Muscle of leg (tissue), 11 donors: ENCODE data around the gene IL10. TPM values are rescaled to one million over a fixed set of nuclear protein-coding genes. Genes with fewer than 3 reads are reported as not detected.

Experiments used
- DNase-seq: peaks from one replicate; pipeline ENCODE4 v3.0.0; 2013
- H3K27ac ChIP-seq: one replicate; pipeline ENCODE4 v1.5.1; 2013; ENCODE audit warnings: mild to moderate bottlenecking, low read length, control low read depth
- H3K27me3 ChIP-seq: one replicate; pipeline ENCODE4 v1.6.1; 2013; ENCODE audit warnings: low read length; ENCODE audit not compliant: control insufficient read depth, insufficient read depth
- H3K36me3 ChIP-seq: one replicate; pipeline ENCODE4 v1.6.1; 2013; ENCODE audit warnings: low read length; ENCODE audit not compliant: control insufficient read depth, insufficient read depth
- H3K4me1 ChIP-seq: one replicate; pipeline ENCODE4 v1.6.1; 2013; ENCODE audit warnings: low read length; ENCODE audit not compliant: control insufficient read depth, insufficient read depth
- H3K4me3 ChIP-seq: one replicate; pipeline ENCODE4 v1.5.1; 2013; ENCODE audit warnings: low read length, control low read depth
- H3K9me3 ChIP-seq: replicated peaks from 2 replicates; pipeline ENCODE4 v1.6.1; 2013; ENCODE audit warnings: low read depth, low read length; ENCODE audit not compliant: control insufficient read depth
- WGBS: methylation state at CpG from one replicate; pipeline ENCODE4 v1.1.5; 2013; ENCODE audit warnings: missing lambda C conversion rate; ENCODE audit not compliant: insufficient coverage; 5-methylcytosine and 5-hydroxymethylcytosine counted together
- polyA plus RNA-seq, 8 donors: library from polyadenylated mRNA; unstranded; fragments of 120-200 nt; gene quantifications; one replicate each; pipeline versions ENCODE4 v1.2.1 to v1.2.3, GENCODE V29; 2013; ENCODE audit warnings: inconsistent platforms in 1 of 8, low replicate concordance in 1 of 8; ENCODE audit not compliant: insufficient read length in 8 of 8, insufficient read depth in 1 of 8
- total RNA-seq: library from RNA; stranded (reverse); fragments of 120-200 nt; gene quantifications from one replicate; pipeline ENCODE4 v1.2.4, GENCODE V29; 2013

IL10 gene
- total and polyA plus RNA-seq, 9 donors: 0.35 to 1.1 (median 0.53) TPM

DNA sequence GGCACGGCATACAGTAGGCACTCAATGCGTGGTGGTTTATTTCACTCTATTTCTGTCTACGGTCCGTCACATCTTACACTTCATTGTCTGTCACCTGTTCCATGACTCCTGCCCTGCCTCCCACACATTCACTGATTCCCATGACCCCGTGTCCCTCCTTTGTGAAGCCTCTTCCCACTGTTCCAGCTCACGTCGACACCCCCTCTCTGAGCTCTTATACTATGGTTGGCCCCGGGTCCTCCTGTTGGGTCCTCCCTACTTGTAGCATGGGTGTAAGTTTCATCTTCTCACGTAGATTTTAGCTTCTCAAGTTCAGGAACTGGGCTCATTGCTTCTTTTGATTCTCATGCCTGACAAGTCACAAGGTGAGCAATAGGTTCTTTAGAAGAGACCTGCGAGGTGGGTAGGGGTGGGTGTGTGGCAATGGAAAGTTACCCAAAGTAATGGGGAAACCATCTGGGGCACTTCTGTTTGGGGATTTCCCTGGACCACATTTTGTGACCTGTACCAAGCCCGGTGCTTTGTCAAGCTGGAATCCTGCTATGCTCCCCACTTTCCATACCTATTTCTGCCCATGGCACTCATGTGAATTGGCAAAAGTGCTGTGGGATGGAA is 22.1 kb upstream of the IL10 start:
- no peak overlapping the region for H3K27ac ChIP-seq
- no peak for DNase-seq
- no peaks in the 10 kb centered on the region for H3K9me3 ChIP-seq
- 85% methylated on average over 8 of the region's 11 CpGs for WGBS
- H3K4me1 ChIP-seq: no peaks in the 10 kb centered on the region
- no peaks in the 10 kb centered on the region for H3K36me3 ChIP-seq
- no peak overlapping the region for H3K4me3 ChIP-seq
- H3K27me3 ChIP-seq: no peaks in the 10 kb centered on the region

DNA sequence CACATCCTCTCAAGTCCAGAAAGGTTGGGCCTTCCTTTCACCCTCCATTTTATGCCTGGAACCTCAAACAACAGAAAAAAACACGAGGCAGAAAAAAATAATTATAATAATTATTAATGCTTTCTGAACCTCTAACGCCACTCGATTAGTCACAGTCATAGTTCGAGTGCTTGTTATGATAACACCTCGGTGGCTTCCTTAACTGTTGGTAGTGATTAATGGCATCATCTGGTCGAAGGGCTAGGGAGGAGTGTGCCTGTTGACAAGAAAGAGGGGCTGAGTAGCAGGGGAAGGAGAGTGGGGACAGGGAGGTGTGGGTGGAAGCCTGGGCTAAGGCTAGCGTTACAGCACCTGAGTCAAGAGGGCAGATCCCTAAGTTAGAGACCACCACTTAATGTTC is 21.3 kb upstream of the IL10 start:
- no peak for DNase-seq
- WGBS: 72% methylated on average over 5 of the region's 7 CpGs
- Histone ChIP-seq H3K4me1 (no peaks in the 10 kb centered on the region), H3K27ac (no peak overlapping the region), H3K27me3 (no peaks in the 10 kb centered on the region), H3K4me3 (no peak overlapping the region), H3K36me3 (no peaks in the 10 kb centered on the region), H3K9me3 (no peaks in the 10 kb centered on the region)

DNA sequence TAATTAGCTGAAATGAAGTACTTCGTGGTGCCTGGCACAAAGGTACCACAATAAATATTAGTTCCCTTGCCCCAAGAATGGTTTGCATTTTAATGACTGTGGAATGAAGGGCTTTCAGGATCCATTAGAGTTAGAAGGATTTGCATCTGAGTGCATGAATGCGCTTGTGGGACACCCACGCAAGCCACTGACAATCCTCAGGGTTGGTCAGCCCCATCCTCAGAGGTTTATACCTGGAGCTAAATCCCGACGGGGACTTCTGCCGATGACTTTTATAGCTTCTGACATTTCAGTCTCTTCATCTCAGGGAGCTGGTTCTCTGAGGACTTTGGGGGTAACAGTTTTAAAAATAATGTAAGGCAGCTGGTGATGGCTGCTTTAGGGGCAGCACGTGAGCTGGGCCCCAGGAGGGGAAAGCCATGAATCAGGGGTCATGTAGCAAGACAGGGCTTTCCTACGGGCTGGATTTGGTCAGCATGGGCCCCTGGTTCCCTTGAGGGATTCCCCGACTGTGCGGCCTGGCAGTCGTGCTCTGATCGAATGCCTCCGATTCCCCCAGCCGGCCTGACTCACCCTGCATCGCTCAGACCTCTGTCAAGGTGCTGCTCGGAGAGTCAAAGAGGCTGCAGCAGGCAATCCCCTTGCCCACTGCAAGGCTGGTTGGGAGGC is 20.8 kb upstream of the IL10 start:
- no peak for DNase-seq
- H3K4me1 ChIP-seq: no peaks in the 10 kb centered on the region
- no peaks in the 10 kb centered on the region for H3K36me3 ChIP-seq
- H3K4me3 ChIP-seq: no peak overlapping the region
- no peaks in the 10 kb centered on the region for H3K27me3 ChIP-seq
- H3K9me3 ChIP-seq: no peaks in the 10 kb centered on the region
- WGBS: 59% methylated on average over 12 of the region's 16 CpGs
- no peak overlapping the region for H3K27ac ChIP-seq

DNA sequence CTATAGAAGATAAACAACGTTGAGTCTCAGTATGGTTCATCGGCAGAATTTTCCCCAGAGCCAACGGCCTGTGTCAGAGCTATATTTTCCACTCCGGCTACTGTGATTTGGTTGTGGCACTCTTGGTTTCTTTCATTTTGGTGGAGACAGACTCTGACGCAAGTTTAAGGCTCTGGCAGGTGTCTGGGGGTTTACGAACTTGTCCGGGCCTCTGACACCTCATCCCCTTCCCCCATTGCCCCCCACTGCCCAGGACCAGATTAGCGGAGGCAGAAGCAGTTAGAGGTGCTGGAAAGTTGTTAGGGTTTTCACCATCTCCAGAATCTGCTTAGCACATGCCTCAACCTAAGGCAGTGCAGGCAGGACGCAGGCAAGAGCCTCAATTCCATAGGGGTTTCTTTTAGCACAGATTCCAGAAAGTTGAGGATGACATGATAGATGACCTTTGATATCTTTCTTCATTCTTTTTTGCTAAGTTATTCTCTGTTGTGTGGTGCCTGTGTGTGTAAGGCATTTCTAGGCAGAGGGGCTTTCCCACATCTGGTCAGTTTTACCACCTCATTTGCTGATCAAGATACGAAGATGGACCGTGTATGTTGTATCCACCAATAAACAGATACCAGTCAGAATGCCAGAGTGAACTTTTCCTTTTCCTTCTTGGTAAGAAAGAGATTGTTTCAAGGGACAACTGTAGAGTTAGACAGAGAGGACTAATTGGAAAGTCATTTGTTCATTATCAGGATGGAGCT is 18.4 kb upstream of the IL10 start:
- H3K9me3 ChIP-seq: no peaks in the 10 kb centered on the region
- H3K36me3 ChIP-seq: no peaks in the 10 kb centered on the region
- no peak for DNase-seq
- no peak overlapping the region for H3K4me3 ChIP-seq
- H3K27me3 ChIP-seq: peaks cover 3% of the 10 kb centered on the region
- H3K27ac ChIP-seq: no peak overlapping the region
- 90% methylated on average over 2 of the region's 11 CpGs for WGBS
- no peaks in the 10 kb centered on the region for H3K4me1 ChIP-seq

DNA sequence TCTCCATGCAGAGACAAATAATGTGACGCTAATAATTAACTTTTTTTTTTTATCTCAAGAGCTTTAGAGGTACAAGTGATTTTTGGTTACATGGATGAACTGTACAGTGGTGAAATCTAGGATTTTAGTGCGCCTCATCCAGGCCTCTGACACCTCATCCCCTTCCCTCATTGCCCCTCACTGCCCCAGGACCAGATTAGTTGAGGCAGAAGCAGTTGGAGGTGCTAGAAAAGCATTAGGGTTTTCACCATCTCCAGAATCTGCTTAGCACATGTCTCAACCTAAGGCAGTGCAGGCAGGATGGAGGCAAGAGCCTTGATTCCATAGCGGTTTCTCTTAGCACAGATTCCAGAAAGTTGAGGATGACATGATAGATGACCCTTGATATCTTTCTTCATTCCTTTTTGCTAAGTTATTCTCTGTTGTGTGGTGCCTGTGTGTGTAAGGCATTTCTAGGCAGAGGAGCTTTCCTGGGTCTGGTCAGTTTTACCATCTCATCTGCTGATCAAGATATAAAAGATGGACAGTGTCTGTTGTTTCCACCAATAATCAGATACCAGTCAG is 16.3 kb upstream of the IL10 start:
- WGBS: no CpG with 5 or more reads among the region's 3 CpGs

DNA sequence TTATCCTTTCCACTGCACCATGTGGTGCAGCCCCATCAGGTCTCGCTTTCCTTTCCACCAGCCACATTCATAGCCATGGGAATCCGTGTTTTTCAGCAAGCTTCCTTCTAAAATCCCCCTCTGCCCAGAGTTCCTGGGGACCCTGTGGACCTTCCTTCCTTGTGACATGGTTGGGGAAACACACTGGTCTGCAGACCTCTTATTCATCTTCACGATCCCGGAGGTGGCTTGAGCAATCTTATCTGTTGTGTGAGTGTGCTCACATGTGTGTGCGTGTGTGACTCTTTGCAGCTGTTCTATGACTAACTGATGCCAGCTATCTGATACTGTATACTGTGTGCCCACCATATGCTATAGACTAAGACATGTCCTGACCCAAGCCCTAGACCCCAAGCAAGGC is 15.6 kb upstream of the IL10 start:
- 83% methylated on average over 4 of the region's 5 CpGs for WGBS
- Histone ChIP-seq H3K36me3 (no peaks in the 10 kb centered on the region), H3K4me1 (no peaks in the 10 kb centered on the region), H3K27ac (no peak overlapping the region), H3K4me3 (no peak overlapping the region), H3K9me3 (no peaks in the 10 kb centered on the region), H3K27me3 (peaks cover 3% of the 10 kb centered on the region)
- DNase-seq: no peak

More for the DNA sequence above, 16.3 kb upstream of the IL10 start:
- Histone ChIP-seq H3K9me3 (no peaks in the 10 kb centered on the region), H3K36me3 (no peaks in the 10 kb centered on the region), H3K27ac (no peak overlapping the region), H3K4me1 (no peaks in the 10 kb centered on the region), H3K4me3 (no peak overlapping the region), H3K27me3 (peaks cover 3% of the 10 kb centered on the region)
- no peak for DNase-seq

DNA sequence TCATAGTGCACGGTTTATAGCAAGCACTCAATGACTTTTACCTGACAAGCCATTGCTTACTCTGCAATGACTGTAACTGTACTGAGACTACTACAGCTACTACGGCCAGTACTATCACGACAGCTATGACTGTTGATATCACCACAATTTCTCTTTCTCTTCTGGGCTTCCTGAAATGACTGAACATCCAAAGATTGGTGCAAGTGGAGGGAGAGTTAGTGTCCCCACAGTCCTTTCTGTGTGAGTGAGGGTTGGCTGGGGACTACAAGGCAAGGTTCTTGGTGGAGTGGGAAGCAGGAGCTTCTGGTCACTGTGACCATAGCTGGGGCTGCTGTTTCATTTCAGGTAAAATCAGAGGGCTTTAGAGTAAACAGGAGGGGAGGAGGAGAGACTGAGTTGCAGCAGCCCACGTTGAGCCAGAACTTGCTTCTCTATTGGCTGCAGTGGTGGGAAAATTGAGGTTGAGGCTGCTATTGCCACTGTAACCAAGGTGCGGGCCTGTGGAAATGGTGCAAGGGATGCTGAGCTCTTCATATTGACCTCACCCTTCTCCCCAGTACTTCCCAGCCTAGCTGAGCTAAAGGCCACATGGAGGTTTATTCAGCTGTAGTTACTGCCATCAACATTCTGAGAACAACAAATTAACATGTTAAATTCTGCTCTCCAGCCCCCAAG is 14.1 kb upstream of the IL10 start:
- DNase-seq: no peak
- Histone ChIP-seq H3K36me3 (no peaks in the 10 kb centered on the region), H3K4me3 (no peak overlapping the region), H3K27me3 (peaks cover 3% of the 10 kb centered on the region), H3K9me3 (no peaks in the 10 kb centered on the region), H3K4me1 (no peaks in the 10 kb centered on the region), H3K27ac (no peak overlapping the region)
- WGBS: 83% methylated on average over 2 of the region's 5 CpGs

DNA sequence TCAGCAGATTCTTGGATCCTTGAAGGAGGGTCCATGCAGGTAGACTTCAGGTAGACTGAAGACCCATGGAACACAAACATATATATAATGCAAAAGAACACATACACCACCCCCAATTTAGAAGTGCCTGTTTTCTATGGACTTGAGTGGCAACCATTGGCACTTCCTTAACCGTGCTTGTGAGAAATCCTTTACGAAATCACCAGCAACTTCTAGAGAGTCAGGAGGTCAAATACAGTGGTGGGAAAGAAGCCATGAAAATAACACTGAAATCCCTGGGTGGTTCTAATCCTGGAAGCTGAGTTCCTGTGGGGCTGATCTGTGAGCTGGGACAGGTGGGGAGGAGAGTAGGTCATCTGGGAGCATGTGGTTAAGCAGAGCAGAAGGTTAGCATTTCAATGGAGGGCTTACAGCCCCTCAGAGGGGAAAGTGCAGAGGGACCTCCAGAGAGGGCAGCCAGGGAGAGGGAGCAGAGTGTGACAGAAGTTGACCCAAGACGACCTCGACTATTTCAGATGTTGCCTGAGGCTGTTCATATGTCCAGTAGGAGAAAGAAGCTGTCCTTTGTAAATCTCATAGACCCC is 13.0 kb upstream of the IL10 start:
- no peak overlapping the region for H3K4me3 ChIP-seq
- no peak for DNase-seq

DNA sequence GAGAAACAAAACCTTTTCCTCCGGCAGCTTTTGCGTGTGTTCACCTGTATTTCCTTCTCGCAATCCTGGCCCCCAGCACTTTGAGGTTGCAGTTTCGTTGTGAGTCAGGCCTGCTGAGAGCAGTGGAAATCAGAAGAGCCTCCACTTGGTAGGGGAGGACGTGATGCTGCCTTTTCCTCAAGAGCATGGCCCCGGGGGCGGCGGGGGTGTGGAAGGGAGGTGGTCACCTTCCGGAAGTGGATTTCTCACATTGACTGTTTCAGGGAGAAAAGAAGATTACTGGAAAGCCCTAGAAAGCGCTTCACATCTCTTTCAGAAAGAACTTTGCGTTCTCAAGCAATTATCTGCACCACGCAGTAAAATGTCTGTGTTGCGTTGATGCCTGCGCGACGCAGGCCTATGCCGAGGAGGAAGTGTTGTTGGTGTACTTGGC is 12.2 kb upstream of the IL10 start:
- DNase-seq: no peak
- no peak overlapping the region for H3K4me3 ChIP-seq
- H3K36me3 ChIP-seq: no peaks in the 10 kb centered on the region
- H3K27ac ChIP-seq: no peak overlapping the region
- H3K9me3 ChIP-seq: no peaks in the 10 kb centered on the region
- H3K27me3 ChIP-seq: peaks cover 3% of the 10 kb centered on the region
- no peaks in the 10 kb centered on the region for H3K4me1 ChIP-seq
- 92% methylated on average over 14 of the region's 17 CpGs for WGBS

More for the DNA sequence above, 13.0 kb upstream of the IL10 start:
- H3K36me3 ChIP-seq: no peaks in the 10 kb centered on the region
- WGBS: 80% methylated on average over 1 of the region's 4 CpGs
- H3K4me1 ChIP-seq: no peaks in the 10 kb centered on the region
- H3K27me3 ChIP-seq: peaks cover 3% of the 10 kb centered on the region
- H3K9me3 ChIP-seq: no peaks in the 10 kb centered on the region
- H3K27ac ChIP-seq: no peak overlapping the region
